HG03575 (cell line): ENCODE data around the gene AGPAT1.

Source experiments
- ATAC-seq: cut with Tn5 transposase; IDR thresholded peaks from one replicate; pipeline ENCODE4 v1.9.1; 2021; ENCODE audit not compliant: unreplicated experiment, insufficient number of reproducible peaks, low FRiP score; ENCODE audit errors: extremely low read depth

AGPAT1 gene

DNA sequence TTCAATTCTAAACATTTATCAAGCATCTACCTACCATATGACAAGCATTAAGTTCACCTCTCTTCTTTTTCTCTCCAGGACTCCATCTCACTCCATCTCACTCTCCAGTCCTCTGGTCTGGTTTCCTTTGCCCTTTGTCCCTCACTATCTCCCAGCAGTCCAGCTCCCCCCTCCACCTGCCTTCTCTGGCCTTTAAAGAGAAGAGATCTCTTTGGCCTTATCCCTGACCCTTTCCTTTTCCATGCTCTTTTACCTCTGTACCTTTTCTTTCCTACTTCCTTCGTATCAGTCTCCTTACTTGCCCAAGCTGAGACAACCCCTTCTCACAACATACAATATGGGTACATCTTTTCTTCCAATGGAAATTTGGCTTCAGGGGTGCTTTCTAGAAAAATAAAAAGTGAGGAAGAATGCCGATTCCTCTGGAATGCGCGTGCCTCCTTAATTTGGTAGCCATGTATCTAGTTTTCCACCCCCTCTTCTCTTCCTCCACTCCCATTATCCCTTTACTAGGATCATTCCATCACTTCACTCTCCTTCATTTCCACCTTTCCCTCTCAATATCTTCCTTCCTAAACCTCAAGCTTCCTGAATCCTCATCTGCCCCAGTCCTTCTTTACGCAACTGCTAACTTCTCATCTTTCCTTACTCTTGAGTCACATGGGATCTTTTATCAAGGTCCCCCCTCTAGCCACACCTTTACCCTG is 745 bp upstream of the AGPAT1 start:
- no peak for ATAC-seq

DNA sequence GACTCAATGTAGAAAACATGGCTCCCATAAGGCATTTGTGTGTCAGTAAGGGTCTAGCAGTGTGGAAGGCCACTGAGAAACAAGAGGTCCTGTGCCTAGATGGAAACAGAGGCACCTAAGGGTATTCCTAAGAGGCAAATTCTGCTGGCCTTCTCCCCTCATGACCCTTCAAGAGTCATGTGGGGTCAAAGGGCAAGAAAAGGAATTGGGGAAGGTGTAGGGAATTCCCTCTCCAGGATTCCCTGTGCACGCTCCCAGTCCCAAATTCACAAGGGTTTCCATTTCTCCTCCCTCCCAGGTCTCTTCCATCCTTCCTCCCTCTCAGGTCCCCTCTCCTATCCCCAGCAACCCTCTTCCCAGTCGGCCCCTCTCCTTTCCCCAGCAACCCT is 568 bp downstream of the AGPAT1 start:
- no peak for ATAC-seq

DNA sequence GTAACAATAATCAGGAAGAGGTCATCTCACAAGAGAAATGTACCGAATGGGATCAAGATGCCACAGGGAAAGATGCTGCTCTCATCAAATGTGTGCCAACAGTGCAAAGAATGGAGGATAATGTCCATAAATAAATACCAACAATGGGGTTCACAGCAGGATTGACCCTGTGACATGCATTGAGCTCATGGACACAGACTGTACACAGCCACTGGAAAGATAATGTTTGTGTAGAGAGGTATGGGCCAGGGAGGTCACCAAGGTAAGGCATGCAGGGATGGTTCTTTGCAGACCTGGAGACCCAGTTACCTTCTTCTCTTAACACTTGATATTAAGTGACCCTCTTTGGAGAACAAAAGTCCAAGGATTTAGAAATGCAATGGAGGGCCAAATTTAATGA is 1.5 kb downstream of the AGPAT1 start:
- ATAC-seq = no peak

GRCh38 chr6:32173051-32173727 is 2.7 kb downstream of the AGPAT1 start:
- no peak for ATAC-seq

DNA sequence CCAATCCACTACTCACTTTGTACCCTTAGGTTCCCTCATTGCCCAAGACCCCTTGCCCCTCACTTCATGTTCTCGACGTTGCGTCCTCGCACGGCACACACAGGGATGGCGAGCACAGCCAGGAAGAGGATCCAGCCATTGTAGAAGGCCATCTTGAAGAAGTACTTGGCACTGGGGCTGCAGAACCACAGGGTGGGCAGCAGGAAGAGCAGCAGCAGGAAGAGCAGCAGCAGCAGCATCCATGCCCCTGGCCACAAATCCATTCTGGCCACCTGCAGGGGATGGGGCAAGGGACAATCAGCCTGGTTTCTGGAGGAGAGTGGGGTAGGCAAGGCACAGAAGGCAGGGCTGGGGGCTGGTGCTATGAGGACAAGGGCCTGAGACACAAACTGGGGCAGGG is 4.7 kb downstream of the AGPAT1 start:
- no peak for ATAC-seq

- ATAC-seq = no peak
Observed at GRCh38 chr6:32170294-32170693, 5.6 kb downstream of the AGPAT1 start.

GRCh38 chr6:32168807-32169591 is 6.9 kb downstream of the AGPAT1 start:
- no peak for ATAC-seq

GRCh38 chr6:32168350-32168749 is 7.5 kb downstream of the AGPAT1 start:
- ATAC-seq = no peak

- ATAC-seq = no peak
Observed at GRCh38 chr6:32167761-32168262, 8.1 kb downstream of the AGPAT1 start.

DNA sequence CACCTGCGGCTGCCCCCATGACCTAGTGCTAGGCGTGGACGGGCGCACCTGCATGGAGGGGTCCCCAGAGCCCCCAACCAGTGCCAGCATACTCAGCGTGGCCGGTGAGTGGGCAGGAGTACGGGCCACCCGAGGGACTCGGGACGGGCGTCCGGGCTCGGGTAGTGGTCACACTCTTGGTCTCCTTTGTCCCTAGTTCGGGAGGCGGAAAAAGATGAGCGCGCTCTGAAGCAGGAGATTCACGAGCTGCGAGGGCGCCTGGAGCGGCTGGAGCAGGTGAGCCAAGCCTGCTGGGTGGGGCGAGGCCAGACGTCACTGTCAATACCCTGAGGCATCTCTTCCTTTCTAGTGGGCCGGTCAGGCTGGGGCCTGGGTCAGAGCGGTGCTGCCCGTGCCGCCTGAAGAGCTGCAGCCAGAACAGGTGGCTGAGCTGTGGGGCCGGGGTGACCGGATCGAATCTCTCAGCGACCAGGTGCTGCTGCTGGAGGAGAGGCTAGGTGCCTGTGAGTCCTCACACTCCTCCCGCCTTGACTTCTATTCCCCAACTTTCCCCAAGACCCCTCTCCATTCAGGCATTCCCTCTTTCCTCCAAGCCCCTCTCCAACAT is 8.6 kb downstream of the AGPAT1 start:
- no peak for ATAC-seq

DNA sequence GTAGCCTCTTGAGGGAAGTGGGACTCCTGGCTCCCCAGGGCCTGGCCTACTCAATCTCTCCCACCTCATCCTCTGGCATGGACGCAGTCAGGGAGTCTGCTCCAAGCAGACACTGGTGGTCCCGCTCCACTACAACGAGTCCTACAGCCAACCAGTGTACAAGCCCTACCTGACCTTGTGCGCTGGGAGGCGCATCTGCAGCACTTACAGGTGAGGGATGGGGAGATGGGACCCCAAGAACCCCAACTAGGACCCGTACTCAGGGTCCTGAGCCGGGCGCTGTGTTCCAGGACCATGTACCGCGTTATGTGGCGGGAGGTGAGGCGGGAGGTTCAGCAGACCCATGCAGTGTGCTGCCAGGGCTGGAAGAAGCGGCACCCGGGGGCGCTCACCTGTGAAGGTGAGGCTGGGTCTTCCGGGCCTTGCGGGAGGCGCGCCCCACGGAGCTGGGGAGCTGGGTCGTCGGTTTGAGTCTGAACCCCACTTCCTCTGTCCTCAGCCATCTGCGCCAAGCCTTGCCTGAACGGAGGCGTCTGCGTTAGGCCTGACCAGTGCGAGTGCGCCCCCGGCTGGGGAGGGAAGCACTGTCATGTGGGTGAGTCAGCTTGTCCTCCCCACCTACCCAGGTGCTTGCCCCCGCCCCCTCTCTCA is 9.3 kb downstream of the AGPAT1 start:
- no peak for ATAC-seq

DNA sequence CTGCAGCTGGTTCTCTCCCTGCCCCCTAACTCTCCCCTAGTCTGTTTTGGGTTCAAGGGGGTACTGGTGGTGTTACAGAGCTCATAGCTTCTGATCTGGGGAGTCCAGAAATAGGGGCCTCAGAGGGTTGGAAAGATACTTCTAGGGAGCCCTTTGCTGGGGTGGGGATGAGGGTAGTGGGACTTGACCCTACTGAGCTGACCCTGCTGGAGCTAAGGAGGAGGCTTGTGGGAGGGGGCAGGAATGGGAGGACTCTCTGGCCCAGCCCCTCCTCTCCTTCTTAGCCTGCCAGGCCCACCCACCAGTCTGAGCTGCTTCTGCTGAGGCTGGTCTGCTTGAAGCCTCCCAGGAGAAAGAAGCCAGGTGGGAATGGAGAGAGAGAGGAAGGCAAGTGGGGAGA is 11.6 kb downstream of the AGPAT1 start, which contains the start of gene EGFL8:
Gene EGFL8, plus strand, starts transcription at position 301 of the 400 bp plus-strand sequence. CDS start 1,571 bp downstream, outside the sequence.
- ATAC-seq = no peak

DNA sequence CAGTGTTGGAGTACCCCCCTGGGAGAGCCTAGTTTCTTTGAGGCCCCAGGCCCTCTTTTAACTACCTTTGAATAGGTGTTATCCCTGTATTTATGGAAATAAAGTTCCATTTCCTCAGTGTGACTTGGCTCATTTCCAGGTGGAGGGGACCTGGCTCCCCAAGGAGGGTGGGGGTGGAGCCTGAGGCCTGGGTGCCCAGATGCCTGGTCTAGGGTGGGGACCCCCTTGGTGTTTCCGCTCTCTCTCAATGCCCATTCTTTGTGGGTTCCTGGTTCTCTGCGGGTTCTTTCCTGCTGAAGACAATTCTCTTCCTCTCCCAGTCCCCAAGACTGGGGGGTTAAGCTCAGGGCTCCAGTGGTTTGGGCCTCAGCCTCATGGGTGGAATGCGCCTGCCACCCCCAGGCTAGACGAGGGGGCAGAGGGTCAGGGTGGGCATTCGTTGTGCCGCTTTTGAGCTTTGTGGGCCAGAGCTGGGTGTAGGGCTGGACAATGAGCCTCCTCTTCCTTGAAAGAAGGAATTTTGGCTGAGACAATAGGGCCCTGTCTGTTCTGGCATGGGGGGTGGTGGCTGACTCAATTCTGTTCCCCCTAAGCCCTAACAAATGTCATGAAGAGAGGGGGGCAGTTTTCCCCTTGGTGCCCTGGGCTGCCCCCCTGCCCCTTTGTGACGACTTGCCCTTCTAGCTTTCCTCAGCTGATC is 12.2 kb downstream of the AGPAT1 start:
- ATAC-seq = no peak

- ATAC-seq = no peak
Observed at GRCh38 chr6:32158052-32158451, 17.8 kb downstream of the AGPAT1 start.

GRCh38 chr6:32156891-32157290 is 19.0 kb downstream of the AGPAT1 start:
- no peak for ATAC-seq

DNA sequence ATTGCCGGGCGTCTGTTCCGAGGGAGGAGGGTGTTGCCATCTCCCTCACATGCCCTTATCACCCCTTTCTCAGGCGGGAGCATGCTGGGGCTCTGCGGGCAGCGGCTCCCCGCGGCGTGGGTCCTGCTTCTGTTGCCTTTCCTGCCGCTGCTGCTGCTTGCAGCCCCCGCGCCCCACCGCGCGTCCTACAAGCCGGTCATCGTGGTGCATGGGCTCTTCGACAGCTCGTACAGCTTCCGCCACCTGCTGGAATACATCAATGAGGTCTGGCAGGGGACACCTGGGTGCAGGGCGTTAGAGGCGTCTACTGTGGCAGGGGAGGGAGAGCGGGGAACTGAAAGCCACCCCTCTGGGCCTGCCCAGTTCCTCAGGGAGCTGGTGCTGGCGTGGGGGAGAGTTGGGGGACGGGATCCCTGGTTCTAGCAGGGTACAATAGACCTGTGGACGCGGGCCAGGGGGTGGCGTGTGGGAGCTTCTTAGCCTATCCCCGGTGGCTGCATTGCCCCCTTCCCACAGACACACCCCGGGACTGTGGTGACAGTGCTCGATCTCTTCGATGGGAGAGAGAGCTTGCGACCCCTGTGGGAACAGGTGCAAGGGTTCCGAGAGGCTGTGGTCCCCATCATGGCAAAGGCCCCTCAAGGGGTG is 21.2 kb downstream of the AGPAT1 start:
- no peak for ATAC-seq

DNA sequence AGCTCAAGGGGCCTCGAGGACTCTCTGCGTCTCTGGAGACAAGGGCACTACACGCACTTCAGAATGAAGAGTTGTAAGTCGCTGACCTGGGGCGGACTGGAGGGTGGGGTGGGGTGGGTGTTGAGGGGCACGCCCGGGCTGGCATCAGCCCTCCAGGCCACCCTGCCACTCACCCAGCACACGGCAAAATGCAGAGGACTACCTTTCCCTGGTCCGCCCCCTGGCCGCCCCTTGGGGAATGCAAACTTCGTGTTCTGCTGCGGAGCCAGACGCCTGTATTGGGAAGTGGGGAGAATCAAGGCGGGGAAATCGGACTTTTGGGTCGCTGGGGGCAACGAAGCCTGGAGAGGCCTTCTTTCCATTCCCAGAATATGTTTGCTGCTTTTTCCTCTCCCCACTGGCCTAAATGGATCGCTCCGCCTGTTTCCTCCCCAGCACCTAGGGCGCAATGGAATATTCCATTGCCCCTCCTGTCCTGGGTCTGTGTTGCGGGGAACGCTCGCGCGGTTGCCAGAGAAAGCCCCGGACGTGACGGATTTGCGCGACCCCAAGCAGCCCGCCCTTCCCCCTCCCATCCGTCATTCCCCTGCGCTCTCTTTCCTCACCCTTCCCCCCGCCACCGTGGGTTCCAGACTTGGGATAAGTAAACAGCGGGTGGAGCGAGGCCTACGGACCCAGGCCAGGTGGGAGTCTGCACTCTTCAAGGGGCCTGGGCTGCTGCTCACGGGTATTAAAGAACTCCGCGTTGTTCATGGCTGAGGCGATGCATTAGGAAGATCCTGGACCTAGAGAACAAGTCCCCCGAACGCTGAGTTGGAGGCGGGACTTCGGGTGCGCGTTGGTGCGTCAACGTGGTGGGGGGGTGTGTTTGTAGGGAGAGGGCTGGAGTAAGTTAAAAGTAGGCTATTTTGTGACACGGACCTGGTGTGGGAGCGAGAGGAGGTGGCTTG is 22.0 kb downstream of the AGPAT1 start, which contains the start of gene PPT2:
Gene PPT2, plus strand, starts transcription at position 578 of the 950 bp plus-strand sequence. CDS start 454 bp downstream, outside the sequence.
- ATAC-seq = no peak
